GM21529 (cell line): ENCODE data around the gene TMEM114.
"Not testable (repeated sequence)": the region's sequence is repeated elsewhere in the genome, so short reads cannot be mapped to it uniquely, and the experiment has no call there.

Source experiments
- ATAC-seq: cut with Tn5 transposase; IDR thresholded peaks from one replicate; pipeline ENCODE4 v1.9.1; 2021; ENCODE audit not compliant: unreplicated experiment

The TMEM114 gene

DNA sequence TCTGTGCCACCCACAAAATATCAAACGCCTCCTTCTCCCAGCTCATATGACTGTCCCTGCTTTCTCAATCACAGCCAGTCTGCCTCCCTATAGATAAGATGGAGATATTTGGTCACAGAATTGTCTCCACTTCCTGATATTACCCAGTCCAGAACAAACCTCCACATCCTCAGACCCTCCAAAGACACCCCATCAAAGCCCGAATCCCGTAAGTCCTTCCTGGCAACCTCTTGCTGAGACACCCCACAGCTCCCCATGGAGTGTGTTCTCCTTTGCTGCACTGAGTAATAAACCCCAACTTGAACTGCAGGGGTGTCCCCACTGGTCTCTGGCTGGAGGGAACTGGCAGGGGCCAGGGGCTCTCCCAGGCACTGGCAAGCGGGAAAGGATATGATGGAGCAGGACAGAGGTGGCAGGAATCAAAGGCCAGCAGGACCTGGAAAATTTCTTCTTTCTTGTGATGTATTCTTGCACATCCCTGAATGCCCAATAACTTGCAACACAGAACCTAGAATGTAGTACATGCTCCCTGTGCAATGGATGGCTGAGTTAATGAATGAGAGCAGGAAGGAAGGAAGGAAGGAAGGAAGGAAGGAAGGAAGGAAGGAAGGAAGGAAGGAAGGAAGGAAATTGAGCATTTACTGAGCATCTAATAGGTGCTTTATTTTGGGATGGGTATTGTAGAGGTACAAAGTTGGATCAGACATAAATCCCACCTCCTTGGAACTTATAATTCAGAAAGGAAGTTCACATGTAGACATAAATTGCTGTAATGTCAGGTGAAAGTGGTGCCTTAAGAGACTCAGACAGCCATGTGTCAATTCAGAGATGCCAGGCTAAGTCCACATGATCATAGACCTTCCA lies 13.9 kb downstream of the TMEM114 start:
- ATAC-seq = no peak

DNA sequence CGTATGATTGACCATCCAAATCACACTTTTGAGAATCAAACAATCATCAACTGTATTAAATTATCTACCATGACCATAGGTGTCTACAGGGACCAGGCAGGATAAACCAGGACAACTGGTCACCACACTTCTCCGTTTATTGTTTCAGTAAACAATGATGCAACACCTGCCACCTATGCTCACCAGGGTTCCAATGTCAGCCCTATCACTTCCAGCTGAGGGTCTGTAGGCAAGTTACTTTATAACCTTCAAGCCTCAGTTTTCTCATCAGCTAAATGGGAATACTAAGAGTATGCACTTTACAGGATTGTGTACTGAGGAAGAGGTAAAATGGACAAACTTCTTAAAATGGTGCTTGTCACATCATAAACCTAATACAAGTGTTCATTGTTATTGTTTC lies 14.9 kb downstream of the TMEM114 start:
- ATAC-seq = no peak

GRCh38 chr16:8572919-8573724 lies 17.2 kb downstream of the TMEM114 start:
- ATAC-seq = no peak

DNA sequence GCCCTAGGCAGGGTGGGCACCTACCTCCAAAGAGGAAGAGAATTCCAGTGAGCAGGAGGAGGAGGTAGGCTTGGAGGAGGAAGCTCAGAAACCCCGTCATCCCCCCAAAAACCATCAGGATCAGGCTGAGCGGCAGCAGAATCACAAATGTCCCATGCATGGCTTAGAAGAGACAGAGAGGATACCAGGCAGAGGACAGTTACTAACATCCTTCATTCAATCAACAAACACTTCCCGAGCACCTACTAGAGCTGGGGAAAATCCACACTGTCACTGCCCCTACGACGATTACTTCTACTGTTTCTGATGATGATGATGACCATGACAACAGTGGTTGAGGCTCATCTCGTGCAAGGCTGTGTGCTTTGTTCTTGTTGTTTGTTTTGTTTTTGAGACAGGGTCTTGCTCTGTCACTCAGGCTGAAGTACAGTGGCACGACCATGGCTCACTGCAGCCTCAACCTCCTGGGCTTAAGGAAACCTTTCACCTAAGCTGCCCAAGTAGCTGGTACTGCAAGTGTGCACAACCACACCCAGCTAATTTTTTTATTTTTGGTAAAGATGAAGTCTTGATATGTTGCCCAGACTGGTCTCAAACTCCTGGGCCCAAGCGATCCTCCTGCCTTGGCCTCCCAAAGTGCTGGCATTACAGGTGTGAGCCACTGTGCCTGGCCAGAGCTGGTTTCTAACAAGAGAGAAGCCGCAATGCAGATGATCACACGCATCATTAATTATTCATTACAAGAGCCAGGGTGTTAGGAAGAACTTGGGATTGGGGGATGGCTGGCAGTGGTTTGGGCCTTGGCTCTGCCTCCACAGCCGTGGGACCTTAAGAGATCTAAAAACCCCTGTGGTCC lies 18.0 kb downstream of the TMEM114 start:
- no peak for ATAC-seq

DNA sequence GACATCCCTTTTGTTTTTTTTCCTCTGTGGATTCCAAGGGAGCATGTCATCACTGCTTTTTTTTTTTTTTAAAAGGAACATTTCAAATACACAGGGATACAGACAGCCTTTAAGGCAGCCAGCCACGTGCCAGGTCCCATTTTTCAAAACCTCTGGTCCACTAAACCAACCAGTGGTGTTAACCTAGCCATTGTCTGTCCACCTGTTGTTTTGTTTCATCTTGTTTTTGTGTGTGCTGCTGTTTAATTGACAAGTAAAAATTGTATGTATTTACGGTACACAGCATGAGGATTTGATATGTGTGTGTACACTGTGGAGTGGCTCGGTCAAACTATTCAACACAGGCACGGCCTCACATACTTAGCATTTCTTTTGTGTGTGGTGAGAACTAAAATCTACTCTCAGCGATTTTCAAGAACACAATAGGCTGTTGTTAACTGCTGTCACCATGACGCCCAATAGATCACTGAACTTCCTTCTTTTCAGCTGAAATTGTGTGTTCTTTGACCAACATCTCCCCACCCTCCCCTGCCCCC lies 19.2 kb downstream of the TMEM114 start:
- ATAC-seq = no peak

GRCh38 chr16:8570393-8570792 lies 19.9 kb downstream of the TMEM114 start:
- not testable (repeated sequence) for ATAC-seq

- ATAC-seq = no peak
Observed at GRCh38 chr16:8569650-8570346, 20.5 kb downstream of the TMEM114 start.

GRCh38 chr16:8568231-8568617 lies 22.1 kb downstream of the TMEM114 start:
- no peak for ATAC-seq

GRCh38 chr16:8567355-8568230 lies 22.7 kb downstream of the TMEM114 start:
- ATAC-seq = peak; percentile 95

DNA sequence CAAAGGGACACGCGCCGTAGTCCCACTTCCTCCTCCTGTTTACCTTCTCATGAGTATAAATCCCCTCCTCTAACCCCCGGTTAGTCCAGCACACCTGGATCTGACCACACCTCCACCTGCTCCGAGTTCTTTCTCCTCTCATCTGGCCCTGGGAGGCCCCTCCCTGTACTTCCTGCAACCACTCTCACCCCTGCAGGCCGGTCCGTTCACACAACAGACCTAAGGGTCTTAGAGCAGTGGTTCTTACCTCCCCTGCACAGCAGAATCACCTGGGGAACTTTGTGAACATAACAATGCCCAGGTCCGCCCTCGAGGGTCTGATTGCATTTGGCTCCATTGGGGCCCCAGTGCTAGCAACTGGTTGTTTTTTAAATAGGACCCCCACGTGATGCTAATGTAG lies 24.8 kb downstream of the TMEM114 start:
- no peak for ATAC-seq

GRCh38 chr16:8564934-8565345 lies 25.4 kb downstream of the TMEM114 start:
- no peak for ATAC-seq

- not testable (repeated sequence) for ATAC-seq
Observed at GRCh38 chr16:8563944-8564540, 26.3 kb downstream of the TMEM114 start.

GRCh38 chr16:8561496-8561895 lies 28.8 kb downstream of the TMEM114 start:
- no peak for ATAC-seq

DNA sequence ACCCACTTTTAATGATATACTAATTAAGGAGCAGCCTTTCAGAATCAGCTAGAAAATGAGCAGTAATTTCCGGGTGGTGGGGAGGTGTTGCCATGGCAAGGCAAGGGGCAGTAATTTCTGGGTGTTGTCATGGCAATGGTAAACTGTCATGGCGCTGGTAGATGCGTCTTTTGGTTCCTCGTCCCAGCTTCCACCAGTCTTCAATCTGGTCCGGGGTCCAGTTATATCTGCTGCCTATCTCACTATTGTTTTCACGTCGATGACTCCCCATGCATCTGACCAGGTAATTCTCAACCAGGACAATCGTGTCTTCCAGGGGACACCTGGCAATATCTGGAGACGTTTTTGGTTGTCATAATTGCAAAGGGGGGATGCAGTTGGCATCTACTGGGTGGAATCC lies 34.9 kb downstream of the TMEM114 start:
- no peak for ATAC-seq

DNA sequence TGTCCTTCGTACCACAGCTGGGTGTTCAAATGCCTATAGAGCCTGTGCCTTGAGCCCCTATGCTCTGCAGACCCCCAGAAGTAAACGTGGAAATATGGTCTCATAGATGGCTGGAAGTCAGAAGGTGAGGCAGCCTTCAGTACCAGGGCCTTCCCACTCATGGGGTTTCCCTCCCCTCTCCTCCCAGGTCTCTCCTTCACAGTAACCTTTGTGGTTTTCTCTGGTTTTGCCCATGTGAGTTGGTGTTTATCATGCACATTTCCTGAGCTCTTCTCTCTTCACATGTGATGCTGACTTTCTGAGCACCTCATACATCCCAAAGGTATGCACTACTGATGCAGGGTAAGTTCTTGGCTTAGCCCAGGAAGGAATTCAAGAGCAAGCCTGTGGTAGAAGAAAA lies 35.4 kb downstream of the TMEM114 start:
- no peak for ATAC-seq

- ATAC-seq = no peak
Observed at GRCh38 chr16:8554022-8554421, 36.3 kb downstream of the TMEM114 start.

- ATAC-seq = no peak
Observed at GRCh38 chr16:8552487-8553221, 37.7 kb downstream of the TMEM114 start.
